ENCODE data around the gene SNX8. TPM values are rescaled to one million over a fixed set of nuclear protein-coding genes. Genes with fewer than 3 reads are reported as not detected.

Gene SNX8
- polyA plus RNA-seq, 1 donor from 2014 or later, result 5.7 TPM

- Histone ChIP-seq H3K27me3 (ENCODE audit: insufficient read depth, low read depth, low read length) (no peaks in the 10 kb centered on the region), H3K9ac (ENCODE audit: low read length) (no peak overlapping the region), H3K4me3 (ENCODE audit: low read length) (no peak overlapping the region), H3K4me2 (ENCODE audit: low read length) (no peak overlapping the region), H3K9me3 (ENCODE audit: low read length) (no peaks in the 10 kb centered on the region), H3F3A (ENCODE audit: insufficient read depth, low read length, poor library complexity, severe bottlenecking) (no peaks in the 10 kb centered on the region), H2AFZ (ENCODE audit: low read depth, low read length) (no peak overlapping the region), H3K36me3 (ENCODE audit: insufficient read depth, low read length) (no peaks in the 10 kb centered on the region), H4K20me1 (ENCODE audit: insufficient read depth) (no peaks in the 10 kb centered on the region), H3K27ac (ENCODE audit: low read length) (no peak overlapping the region), H3K9me2 (ENCODE audit: insufficient read depth, low read length) (no peaks in the 10 kb centered on the region), H3K79me2 (replicated peaks; ENCODE audit: insufficient read depth, low read length) (peaks cover 50% of the 10 kb centered on the region)
- TF ChIP-seq POLR2AphosphoS5 (IDR thresholded peaks at IDR 0.05) (no peak), RAD21 (conservative IDR thresholded peaks at IDR 0.05) (no peak), MXI1 (conservative IDR thresholded peaks at IDR 0.05; ENCODE audit: poor library complexity, severe bottlenecking) (no peak), CTCF (IDR thresholded peaks at IDR 0.05; ENCODE audit: poor library complexity, severe bottlenecking) (no peak), EP300 (conservative IDR thresholded peaks at IDR 0.05; ENCODE audit: poor library complexity, severe bottlenecking) (no peak), EZH2 (IDR thresholded peaks at IDR 0.05; ENCODE audit: borderline replicate concordance, insufficient read depth, low read length, poor library complexity, severe bottlenecking) (no peak), TAF1 (IDR thresholded peaks at IDR 0.05; ENCODE audit: low read depth) (no peak), SMC3 (conservative IDR thresholded peaks at IDR 0.05; ENCODE audit: poor library complexity) (no peak)
- TF ChIP-seq, protein P1, sequence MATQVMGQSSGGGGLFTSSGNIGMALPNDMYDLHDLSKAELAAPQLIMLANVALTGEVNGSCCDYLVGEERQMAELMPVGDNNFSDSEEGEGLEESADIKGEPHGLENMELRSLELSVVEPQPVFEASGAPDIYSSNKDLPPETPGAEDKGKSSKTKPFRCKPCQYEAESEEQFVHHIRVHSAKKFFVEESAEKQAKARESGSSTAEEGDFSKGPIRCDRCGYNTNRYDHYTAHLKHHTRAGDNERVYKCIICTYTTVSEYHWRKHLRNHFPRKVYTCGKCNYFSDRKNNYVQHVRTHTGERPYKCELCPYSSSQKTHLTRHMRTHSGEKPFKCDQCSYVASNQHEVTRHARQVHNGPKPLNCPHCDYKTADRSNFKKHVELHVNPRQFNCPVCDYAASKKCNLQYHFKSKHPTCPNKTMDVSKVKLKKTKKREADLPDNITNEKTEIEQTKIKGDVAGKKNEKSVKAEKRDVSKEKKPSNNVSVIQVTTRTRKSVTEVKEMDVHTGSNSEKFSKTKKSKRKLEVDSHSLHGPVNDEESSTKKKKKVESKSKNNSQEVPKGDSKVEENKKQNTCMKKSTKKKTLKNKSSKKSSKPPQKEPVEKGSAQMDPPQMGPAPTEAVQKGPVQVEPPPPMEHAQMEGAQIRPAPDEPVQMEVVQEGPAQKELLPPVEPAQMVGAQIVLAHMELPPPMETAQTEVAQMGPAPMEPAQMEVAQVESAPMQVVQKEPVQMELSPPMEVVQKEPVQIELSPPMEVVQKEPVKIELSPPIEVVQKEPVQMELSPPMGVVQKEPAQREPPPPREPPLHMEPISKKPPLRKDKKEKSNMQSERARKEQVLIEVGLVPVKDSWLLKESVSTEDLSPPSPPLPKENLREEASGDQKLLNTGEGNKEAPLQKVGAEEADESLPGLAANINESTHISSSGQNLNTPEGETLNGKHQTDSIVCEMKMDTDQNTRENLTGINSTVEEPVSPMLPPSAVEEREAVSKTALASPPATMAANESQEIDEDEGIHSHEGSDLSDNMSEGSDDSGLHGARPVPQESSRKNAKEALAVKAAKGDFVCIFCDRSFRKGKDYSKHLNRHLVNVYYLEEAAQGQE (IDR thresholded peaks at IDR 0.05; ENCODE audit: borderline replicate concordance), result no peak
Observed at GRCh38 chr7:2357165-2357564, 42.9 kb upstream of the SNX8 start.

GRCh38 chr7:2355705-2356008, 41.4 kb upstream of the SNX8 start:
- no peaks in the 10 kb centered on the region for H4K20me1 ChIP-seq (ENCODE audit: insufficient read depth)
- no peaks in the 10 kb centered on the region for H3F3A ChIP-seq (ENCODE audit: insufficient read depth, low read length, poor library complexity, severe bottlenecking)
- peak overlapping the region; percentile 95 for H3K4me3 ChIP-seq (ENCODE audit: low read length)
- H3K9me2 ChIP-seq (ENCODE audit: insufficient read depth, low read length), result no peaks in the 10 kb centered on the region
- no peaks in the 10 kb centered on the region for H3K27me3 ChIP-seq (ENCODE audit: insufficient read depth, low read depth, low read length)
- H2AFZ ChIP-seq (ENCODE audit: low read depth, low read length), result no peak overlapping the region
- no peaks in the 10 kb centered on the region for H3K36me3 ChIP-seq (ENCODE audit: insufficient read depth, low read length)
- H3K27ac ChIP-seq (ENCODE audit: low read length), result peak overlapping the region; percentile 37
- H3K9ac ChIP-seq (ENCODE audit: low read length), result peak overlapping the region; percentile 93
- H3K9me3 ChIP-seq (ENCODE audit: low read length), result no peaks in the 10 kb centered on the region
- H3K79me2 ChIP-seq (replicated peaks; ENCODE audit: insufficient read depth, low read length), result peaks cover 50% of the 10 kb centered on the region
- peak overlapping the region; percentile 92 for H3K4me2 ChIP-seq (ENCODE audit: low read length)
- TF ChIP-seq POLR2AphosphoS5 (IDR thresholded peaks at IDR 0.05) (no peak), EZH2 (IDR thresholded peaks at IDR 0.05; ENCODE audit: borderline replicate concordance, insufficient read depth, low read length, poor library complexity, severe bottlenecking) (no peak), TAF1 (IDR thresholded peaks at IDR 0.05; ENCODE audit: low read depth) (no peak), RAD21 (conservative IDR thresholded peaks at IDR 0.05) (no peak), EP300 (conservative IDR thresholded peaks at IDR 0.05; ENCODE audit: poor library complexity, severe bottlenecking) (no peak), MXI1 (conservative IDR thresholded peaks at IDR 0.05; ENCODE audit: poor library complexity, severe bottlenecking) (no peak), SMC3 (conservative IDR thresholded peaks at IDR 0.05; ENCODE audit: poor library complexity) (no peak), CTCF (IDR thresholded peaks at IDR 0.05; ENCODE audit: poor library complexity, severe bottlenecking) (no peak)
- TF ChIP-seq, protein P1 (IDR thresholded peaks at IDR 0.05; ENCODE audit: borderline replicate concordance), result no peak

All from neural cell (in vitro differentiated cells).